ENCODE data around the gene TMEM88. TPM values are rescaled to one million over a fixed set of nuclear protein-coding genes. Genes with fewer than 3 reads are reported as not detected.

Gene TMEM88
- total RNA-seq, 1 donor from 2014 or later = 15.4 TPM

GRCh38 chr17:7893187-7893880, 38.5 kb downstream of the TMEM88 start:
- Mint-ChIP-seq H3K27ac (no peak overlapping the region), H3K4me3 (no peak overlapping the region), H3K27me3 (ENCODE audit: low read depth) (no peaks in the 10 kb centered on the region), H3K36me3 (peaks cover 49% of the 10 kb centered on the region), H3K9me3 (no peaks in the 10 kb centered on the region), H3K4me1 (no peaks in the 10 kb centered on the region)
- no peak for DNase-seq (ENCODE audit: low spot score in 2 of 2, unreplicated experiment in 2 of 2)
- TF ChIP-seq CTCF (IDR thresholded peaks at IDR 0.05; ENCODE audit: unreplicated experiment) = no peak

- Mint-ChIP-seq H3K4me3 (no peak overlapping the region), H3K4me1 (no peaks in the 10 kb centered on the region), H3K9me3 (no peaks in the 10 kb centered on the region), H3K36me3 (peaks cover 51% of the 10 kb centered on the region), H3K27ac (no peak overlapping the region), H3K27me3 (ENCODE audit: low read depth) (no peaks in the 10 kb centered on the region)
- no peak for DNase-seq (ENCODE audit: low spot score in 2 of 2, unreplicated experiment in 2 of 2)
- no peak for TF ChIP-seq CTCF (IDR thresholded peaks at IDR 0.05; ENCODE audit: unreplicated experiment)
These were observed 39.4 kb downstream of the TMEM88 start for GRCh38 chr17:7894226-7894625.

- no peak for TF ChIP-seq CTCF (IDR thresholded peaks at IDR 0.05; ENCODE audit: unreplicated experiment)
- H3K4me3 Mint-ChIP-seq = no peak overlapping the region
These were observed 40.0 kb downstream of the TMEM88 start for GRCh38 chr17:7894866-7895265.

GRCh38 chr17:7897090-7897489, 42.2 kb downstream of the TMEM88 start:
- Mint-ChIP-seq H3K4me3 (no peak overlapping the region), H3K9me3 (no peaks in the 10 kb centered on the region), H3K27me3 (ENCODE audit: low read depth) (no peaks in the 10 kb centered on the region), H3K27ac (peak overlapping the region; percentile 55), H3K4me1 (no peaks in the 10 kb centered on the region), H3K36me3 (peaks cover 64% of the 10 kb centered on the region)
- no peak for DNase-seq (ENCODE audit: low spot score in 2 of 2, unreplicated experiment in 2 of 2)
- TF ChIP-seq CTCF (IDR thresholded peaks at IDR 0.05; ENCODE audit: unreplicated experiment) = no peak

More at GRCh38 chr17:7894866-7895265, 40.0 kb downstream of the TMEM88 start:
- H3K27ac Mint-ChIP-seq = no peak overlapping the region
- DNase-seq (ENCODE audit: low spot score in 2 of 2, unreplicated experiment in 2 of 2) = no peak
- H3K27me3 Mint-ChIP-seq (ENCODE audit: low read depth) = no peaks in the 10 kb centered on the region
- H3K9me3 Mint-ChIP-seq = no peaks in the 10 kb centered on the region
- peaks cover 57% of the 10 kb centered on the region for H3K36me3 Mint-ChIP-seq
- H3K4me1 Mint-ChIP-seq = no peaks in the 10 kb centered on the region

GRCh38 chr17:7897773-7898172, 42.9 kb downstream of the TMEM88 start:
- peak overlapping the region; percentile 19 for H3K27ac Mint-ChIP-seq
- H3K36me3 Mint-ChIP-seq = peaks cover 67% of the 10 kb centered on the region
- no peak for DNase-seq (ENCODE audit: low spot score in 2 of 2, unreplicated experiment in 2 of 2)
- H3K4me3 Mint-ChIP-seq = no peak overlapping the region
- no peak for TF ChIP-seq CTCF (IDR thresholded peaks at IDR 0.05; ENCODE audit: unreplicated experiment)
- no peaks in the 10 kb centered on the region for H3K27me3 Mint-ChIP-seq (ENCODE audit: low read depth)
- H3K4me1 Mint-ChIP-seq = no peaks in the 10 kb centered on the region
- H3K9me3 Mint-ChIP-seq = no peaks in the 10 kb centered on the region
